ENCODE results near the gene ENO3. TPM values are rescaled to one million over a fixed set of nuclear protein-coding genes. Genes with fewer than 3 reads are reported as not detected.
A peak's percentile ranks its signal among the peaks of the same experiment; 100 is the strongest.

ENO3 gene
- total and polyA plus RNA-seq, 2 experiments from 2014 or later, result 1.2 to 4.1 TPM

GRCh38 chr17:4947010-4947410 is 3.9 kb upstream of the ENO3 start:
- peak overlapping the region; percentile 95 for H3K4me2 ChIP-seq (ENCODE audit: unreplicated experiment)
- H3K27ac ChIP-seq, result peak overlapping the region; percentile 91
- peaks cover 16% of the 10 kb centered on the region for H3K4me1 ChIP-seq (ENCODE audit: insufficient read depth)
- no peak overlapping the region for H2AFZ ChIP-seq
- in situ Hi-C loops (cut with MboI), result no loop called here
- peak overlapping the region; percentile 83 for H3K9ac ChIP-seq
- H4K20me1 ChIP-seq (ENCODE audit: insufficient read depth), result peaks cover 6% of the 10 kb centered on the region; the same call in 1 of the 2 replicates
- peak overlapping the region; percentile 93 for H3K4me3 ChIP-seq
- WGBS, 2 experiments (ENCODE audit: low coverage in 1 of 2, low lambda C conversion rate in 2 of 2, missing lambda C conversion rate in 2 of 2), result 0% methylated on average over 2 to 7 of the region's 7 CpGs
- H3F3A ChIP-seq (ENCODE audit: insufficient read depth), result peaks cover 47% of the 10 kb centered on the region
- H3K9me3 ChIP-seq (ENCODE audit: low read depth), result no peaks in the 10 kb centered on the region
- peaks cover 63% of the 10 kb centered on the region for H3K79me2 ChIP-seq (ENCODE audit: insufficient read depth)
- DNase-seq, result peak; percentile 47
- peaks cover 11% of the 10 kb centered on the region for H3K36me3 ChIP-seq (ENCODE audit: low read depth)
- H3K9me2 ChIP-seq (ENCODE audit: insufficient read depth), result no peaks in the 10 kb centered on the region
- TF ChIP-seq EZH2phosphoT487 (IDR thresholded peaks at IDR 0.05; ENCODE audit: insufficient read depth, low read depth) (no peak), EZH2 (IDR thresholded peaks at IDR 0.05; ENCODE audit: insufficient read depth, poor library complexity, severe bottlenecking) (no peak)
- no peaks in the 10 kb centered on the region for H3K27me3 ChIP-seq (replicated peaks; ENCODE audit: insufficient read depth)

GRCh38 chr17:4947411-4948165 is 3.3 kb upstream of the ENO3 start:
- Histone ChIP-seq H2AFZ (no peak overlapping the region), H3K9me2 (ENCODE audit: insufficient read depth) (no peaks in the 10 kb centered on the region), H3K9me3 (ENCODE audit: low read depth) (no peaks in the 10 kb centered on the region), H4K20me1 (ENCODE audit: insufficient read depth) (peaks cover 6% of the 10 kb centered on the region; the same call in 1 of the 2 replicates), H3K4me1 (ENCODE audit: insufficient read depth) (peaks cover 15% of the 10 kb centered on the region), H3F3A (ENCODE audit: insufficient read depth) (peaks cover 44% of the 10 kb centered on the region), H3K4me3 (peak overlapping the region; percentile 93), H3K36me3 (ENCODE audit: low read depth) (peaks cover 11% of the 10 kb centered on the region), H3K4me2 (ENCODE audit: unreplicated experiment) (peak overlapping the region; percentile 95), H3K9ac (peak overlapping the region; percentile 83), H3K79me2 (ENCODE audit: insufficient read depth) (peaks cover 57% of the 10 kb centered on the region), H3K27ac (peak overlapping the region; percentile 91), H3K27me3 (replicated peaks; ENCODE audit: insufficient read depth) (no peaks in the 10 kb centered on the region)
- WGBS, 2 experiments (ENCODE audit: low coverage in 1 of 2, low lambda C conversion rate in 2 of 2, missing lambda C conversion rate in 2 of 2), result 1% methylated on average over 35 to 50 of the region's 56 CpGs
- TF ChIP-seq EZH2 (IDR thresholded peaks at IDR 0.05; ENCODE audit: insufficient read depth, poor library complexity, severe bottlenecking) (no peak), EZH2phosphoT487 (IDR thresholded peaks at IDR 0.05; ENCODE audit: insufficient read depth, low read depth) (no peak)
- DNase-seq, result peak; percentile 68
- in situ Hi-C loops (cut with MboI), result no loop called here

GRCh38 chr17:4948166-4948930 is 2.6 kb upstream of the ENO3 start, which contains the start of gene PFN1:
PFN1 (minus strand) TSS chr17:4948530; CDS start chr17:4948394, 136 bp downstream.
- Histone ChIP-seq H3K4me3 (peak within 1 kb of the TSS; percentile 93), H3K9ac (peak within 1 kb of the TSS; percentile 83), H4K20me1 (ENCODE audit: insufficient read depth) (peaks cover 6% of the 10 kb centered on the region; the same call in 1 of the 2 replicates), H3K9me2 (ENCODE audit: insufficient read depth) (no peaks in the 10 kb centered on the region), H2AFZ (peak within 1 kb of the TSS; percentile 69), H3K9me3 (ENCODE audit: low read depth) (no peaks in the 10 kb centered on the region), H3K36me3 (ENCODE audit: low read depth) (peaks cover 11% of the 10 kb centered on the region), H3F3A (ENCODE audit: insufficient read depth) (peaks cover 43% of the 10 kb centered on the region), H3K4me1 (ENCODE audit: insufficient read depth) (peaks cover 20% of the 10 kb centered on the region), H3K79me2 (ENCODE audit: insufficient read depth) (peaks cover 50% of the 10 kb centered on the region), H3K27me3 (replicated peaks; ENCODE audit: insufficient read depth) (no peaks in the 10 kb centered on the region), H3K27ac (peak within 1 kb of the TSS; percentile 91), H3K4me2 (ENCODE audit: unreplicated experiment) (peak within 1 kb of the TSS; percentile 97)
- in situ Hi-C loops (cut with MboI), result no loop called here
- DNase-seq, result peak; percentile 96
- no peak for TF ChIP-seq EZH2 (IDR thresholded peaks at IDR 0.05; ENCODE audit: insufficient read depth, poor library complexity, severe bottlenecking)
- no peak for TF ChIP-seq EZH2phosphoT487 (IDR thresholded peaks at IDR 0.05; ENCODE audit: insufficient read depth, low read depth)
- 1% methylated on average over 49 to 57 of the region's 59 CpGs for WGBS, 2 experiments (ENCODE audit: low coverage in 1 of 2, low lambda C conversion rate in 2 of 2, missing lambda C conversion rate in 2 of 2)

- H3K36me3 ChIP-seq (ENCODE audit: low read depth), result peaks cover 11% of the 10 kb centered on the region
- H3K9me2 ChIP-seq (ENCODE audit: insufficient read depth), result no peaks in the 10 kb centered on the region
- peak overlapping the region; percentile 69 for H2AFZ ChIP-seq
- H3K4me2 ChIP-seq (ENCODE audit: unreplicated experiment), result peak overlapping the region; percentile 97
- H4K20me1 ChIP-seq (ENCODE audit: insufficient read depth), result peaks cover 6% of the 10 kb centered on the region; the same call in 1 of the 2 replicates
- WGBS, 2 experiments (ENCODE audit: low coverage in 1 of 2, low lambda C conversion rate in 2 of 2, missing lambda C conversion rate in 2 of 2), result 1 to 3% methylated on average over 24 to 27 of the region's 40 CpGs
- TF ChIP-seq EZH2phosphoT487 (IDR thresholded peaks at IDR 0.05; ENCODE audit: insufficient read depth, low read depth) (no peak), EZH2 (IDR thresholded peaks at IDR 0.05; ENCODE audit: insufficient read depth, poor library complexity, severe bottlenecking) (no peak)
- peak overlapping the region; percentile 83 for H3K9ac ChIP-seq
- peaks cover 25% of the 10 kb centered on the region for H3K4me1 ChIP-seq (ENCODE audit: insufficient read depth)
- in situ Hi-C loops (cut with MboI), result no loop called here
- H3F3A ChIP-seq (ENCODE audit: insufficient read depth), result peaks cover 39% of the 10 kb centered on the region
- peaks cover 44% of the 10 kb centered on the region for H3K79me2 ChIP-seq (ENCODE audit: insufficient read depth)
- no peaks in the 10 kb centered on the region for H3K9me3 ChIP-seq (ENCODE audit: low read depth)
- H3K27ac ChIP-seq, result peak overlapping the region; percentile 91
- H3K27me3 ChIP-seq (replicated peaks; ENCODE audit: insufficient read depth), result no peaks in the 10 kb centered on the region
- peak; percentile 95 for DNase-seq
- peak overlapping the region; percentile 93 for H3K4me3 ChIP-seq
These were observed 2.0 kb upstream of the ENO3 start for GRCh38 chr17:4948931-4949320.

All from GM23248 (cell line).